Measurements from ENCODE around the gene ZNG1B. TPM values are rescaled to one million over a fixed set of nuclear protein-coding genes. Genes with fewer than 3 reads are reported as not detected.
A peak's percentile ranks its signal among the peaks of the same experiment; 100 is the strongest.
"Not testable (repeated sequence)": the region's sequence is repeated elsewhere in the genome, so short reads cannot be mapped to it uniquely, and the experiment has no call there.

ZNG1B gene
- total and polyA plus RNA-seq, 9 donors, result 31.6 to 50.8 (median 37.1) TPM

GRCh38 chr2:113502216-113503093, 65.0 kb downstream of the ZNG1B start:
- Histone ChIP-seq H3K27me3 (ENCODE audit: control insufficient read depth, insufficient read depth, low read length) (peaks cover 38% of the 10 kb centered on the region), H3K27ac (ENCODE audit: low read length) (peak overlapping the region; percentile 75), H3K4me3 (ENCODE audit: low read length) (peak overlapping the region; percentile 54)
- DNase-seq; H3K4me1 ChIP-seq (ENCODE audit: control insufficient read depth, insufficient read depth, low read length); H3K36me3 ChIP-seq (ENCODE audit: control insufficient read depth, insufficient read depth, low read length); H3K9me3 ChIP-seq (replicated peaks; ENCODE audit: control insufficient read depth, low read depth, low read length): not testable (repeated sequence)
- WGBS (ENCODE audit: insufficient coverage), result 1% methylated on average over 21 of the region's 73 CpGs

- peak; percentile 47 for DNase-seq
- Histone ChIP-seq H3K27ac (ENCODE audit: low read length) (peak overlapping the region; percentile 75), H3K4me3 (ENCODE audit: low read length) (peak overlapping the region; percentile 54), H3K27me3 (ENCODE audit: control insufficient read depth, insufficient read depth, low read length) (peaks cover 44% of the 10 kb centered on the region)
- H3K36me3 ChIP-seq (ENCODE audit: control insufficient read depth, insufficient read depth, low read length); H3K4me1 ChIP-seq (ENCODE audit: control insufficient read depth, insufficient read depth, low read length); H3K9me3 ChIP-seq (replicated peaks; ENCODE audit: control insufficient read depth, low read depth, low read length): not testable (repeated sequence)
- WGBS (ENCODE audit: insufficient coverage), result under 1% methylated on average over 45 of the region's 116 CpGs
These were observed 65.9 kb downstream of the ZNG1B start for GRCh38 chr2:113503094-113504042.

- H3K36me3 ChIP-seq (ENCODE audit: control insufficient read depth, insufficient read depth, low read length); DNase-seq; H3K27ac ChIP-seq (ENCODE audit: low read length); H3K4me1 ChIP-seq (ENCODE audit: control insufficient read depth, insufficient read depth, low read length); H3K9me3 ChIP-seq (replicated peaks; ENCODE audit: control insufficient read depth, low read depth, low read length): not testable (repeated sequence)
- Histone ChIP-seq H3K27me3 (ENCODE audit: control insufficient read depth, insufficient read depth, low read length) (peaks cover 44% of the 10 kb centered on the region), H3K4me3 (ENCODE audit: low read length) (peak overlapping the region; percentile 54)
- WGBS (ENCODE audit: insufficient coverage), result no CpG with 5 or more reads among the region's 23 CpGs
These were observed 66.6 kb downstream of the ZNG1B start for GRCh38 chr2:113504081-113504480.

GRCh38 chr2:113507394-113508140, 70.1 kb downstream of the ZNG1B start:
- not testable (repeated sequence) for H3K9me3 ChIP-seq (replicated peaks; ENCODE audit: control insufficient read depth, low read depth, low read length); H3K4me3 ChIP-seq (ENCODE audit: low read length); H3K36me3 ChIP-seq (ENCODE audit: control insufficient read depth, insufficient read depth, low read length); DNase-seq; H3K27ac ChIP-seq (ENCODE audit: low read length); H3K4me1 ChIP-seq (ENCODE audit: control insufficient read depth, insufficient read depth, low read length)
- H3K27me3 ChIP-seq (ENCODE audit: control insufficient read depth, insufficient read depth, low read length), result peaks cover 28% of the 10 kb centered on the region
- WGBS (ENCODE audit: insufficient coverage), result 10% methylated on average over 5 of the region's 14 CpGs

- peaks cover 22% of the 10 kb centered on the region for H3K27me3 ChIP-seq (ENCODE audit: control insufficient read depth, insufficient read depth, low read length)
- no CpG with 5 or more reads among the region's 11 CpGs for WGBS (ENCODE audit: insufficient coverage)
- not testable (repeated sequence) for H3K36me3 ChIP-seq (ENCODE audit: control insufficient read depth, insufficient read depth, low read length); DNase-seq; H3K9me3 ChIP-seq (replicated peaks; ENCODE audit: control insufficient read depth, low read depth, low read length); H3K4me3 ChIP-seq (ENCODE audit: low read length); H3K4me1 ChIP-seq (ENCODE audit: control insufficient read depth, insufficient read depth, low read length); H3K27ac ChIP-seq (ENCODE audit: low read length)
These were observed 70.7 kb downstream of the ZNG1B start for GRCh38 chr2:113508187-113508586.

GRCh38 chr2:113510913-113511312, 73.4 kb downstream of the ZNG1B start:
- not testable (repeated sequence) for H3K4me1 ChIP-seq (ENCODE audit: control insufficient read depth, insufficient read depth, low read length); H3K4me3 ChIP-seq (ENCODE audit: low read length); DNase-seq; H3K9me3 ChIP-seq (replicated peaks; ENCODE audit: control insufficient read depth, low read depth, low read length); H3K27me3 ChIP-seq (ENCODE audit: control insufficient read depth, insufficient read depth, low read length); H3K36me3 ChIP-seq (ENCODE audit: control insufficient read depth, insufficient read depth, low read length); H3K27ac ChIP-seq (ENCODE audit: low read length)
- WGBS (ENCODE audit: insufficient coverage), result no CpG with 5 or more reads among the region's 3 CpGs

- not testable (repeated sequence) for H3K27ac ChIP-seq (ENCODE audit: low read length); H3K4me3 ChIP-seq (ENCODE audit: low read length); H3K9me3 ChIP-seq (replicated peaks; ENCODE audit: control insufficient read depth, low read depth, low read length); H3K27me3 ChIP-seq (ENCODE audit: control insufficient read depth, insufficient read depth, low read length); DNase-seq; H3K36me3 ChIP-seq (ENCODE audit: control insufficient read depth, insufficient read depth, low read length); H3K4me1 ChIP-seq (ENCODE audit: control insufficient read depth, insufficient read depth, low read length)
- WGBS (ENCODE audit: insufficient coverage), result 52% methylated on average over 7 of the region's 14 CpGs
These were observed 74.4 kb downstream of the ZNG1B start for GRCh38 chr2:113511859-113512258.

GRCh38 chr2:113515457-113515856, 78.0 kb downstream of the ZNG1B start:
- H3K4me3 ChIP-seq (ENCODE audit: low read length); H3K36me3 ChIP-seq (ENCODE audit: control insufficient read depth, insufficient read depth, low read length); H3K4me1 ChIP-seq (ENCODE audit: control insufficient read depth, insufficient read depth, low read length); H3K27ac ChIP-seq (ENCODE audit: low read length); H3K9me3 ChIP-seq (replicated peaks; ENCODE audit: control insufficient read depth, low read depth, low read length); DNase-seq; H3K27me3 ChIP-seq (ENCODE audit: control insufficient read depth, insufficient read depth, low read length): not testable (repeated sequence)
- WGBS (ENCODE audit: insufficient coverage), result 100% methylated on average over 1 of the region's 8 CpGs

- H3K9me3 ChIP-seq (replicated peaks; ENCODE audit: control insufficient read depth, low read depth, low read length); H3K27ac ChIP-seq (ENCODE audit: low read length); H3K36me3 ChIP-seq (ENCODE audit: control insufficient read depth, insufficient read depth, low read length); H3K4me3 ChIP-seq (ENCODE audit: low read length); H3K27me3 ChIP-seq (ENCODE audit: control insufficient read depth, insufficient read depth, low read length); H3K4me1 ChIP-seq (ENCODE audit: control insufficient read depth, insufficient read depth, low read length); DNase-seq: not testable (repeated sequence)
- WGBS (ENCODE audit: insufficient coverage), result no CpG with 5 or more reads among the region's 3 CpGs
These were observed 78.5 kb downstream of the ZNG1B start for GRCh38 chr2:113515995-113516394.

- not testable (repeated sequence) for H3K27me3 ChIP-seq (ENCODE audit: control insufficient read depth, insufficient read depth, low read length); H3K27ac ChIP-seq (ENCODE audit: low read length); H3K4me1 ChIP-seq (ENCODE audit: control insufficient read depth, insufficient read depth, low read length); H3K4me3 ChIP-seq (ENCODE audit: low read length); H3K36me3 ChIP-seq (ENCODE audit: control insufficient read depth, insufficient read depth, low read length); DNase-seq; H3K9me3 ChIP-seq (replicated peaks; ENCODE audit: control insufficient read depth, low read depth, low read length)
- WGBS (ENCODE audit: insufficient coverage), result no CpG with 5 or more reads among the region's 2 CpGs
These were observed 79.5 kb downstream of the ZNG1B start for GRCh38 chr2:113517025-113517424.

Data from muscle of leg (tissue), 11 donors.